ENCODE results near the gene NHLRC2. TPM values are rescaled to one million over a fixed set of nuclear protein-coding genes. Genes with fewer than 3 reads are reported as not detected.

NHLRC2 gene
- total RNA-seq, 6 experiments from 2014 or later: 24.0 to 27.4 (median 25.9) TPM

DNA sequence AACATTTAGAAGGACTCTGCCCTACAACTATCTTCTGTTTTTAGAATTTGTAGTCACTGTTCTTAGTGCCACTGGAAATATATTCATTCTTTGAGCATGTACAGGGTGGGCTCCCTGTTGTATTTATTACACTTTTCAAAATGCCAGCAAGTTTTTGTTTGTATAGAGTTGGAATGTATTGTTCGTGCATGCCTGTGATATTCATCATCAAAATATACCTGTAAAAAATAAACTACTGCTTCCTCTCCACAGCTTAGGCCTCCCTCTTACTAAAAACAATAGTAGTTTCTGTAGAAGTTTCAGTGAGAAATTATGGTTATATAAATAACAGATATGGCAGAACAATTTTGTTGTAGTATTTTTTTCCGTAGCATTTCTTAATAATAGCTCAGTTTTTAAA, 61.6 kb downstream of the NHLRC2 start:
- H3K4me3 Mint-ChIP-seq: no peak overlapping the region
- no peak overlapping the region for H3K27ac Mint-ChIP-seq
- no peaks in the 10 kb centered on the region; the same call in 1 of the 2 replicates for H3K27me3 Mint-ChIP-seq (ENCODE audit: insufficient read depth)
- no peaks in the 10 kb centered on the region; the same call in 1 of the 2 replicates for H3K4me1 Mint-ChIP-seq (ENCODE audit: low read depth)
- no peaks in the 10 kb centered on the region for H3K9me3 Mint-ChIP-seq
- TF ChIP-seq, protein P1, sequence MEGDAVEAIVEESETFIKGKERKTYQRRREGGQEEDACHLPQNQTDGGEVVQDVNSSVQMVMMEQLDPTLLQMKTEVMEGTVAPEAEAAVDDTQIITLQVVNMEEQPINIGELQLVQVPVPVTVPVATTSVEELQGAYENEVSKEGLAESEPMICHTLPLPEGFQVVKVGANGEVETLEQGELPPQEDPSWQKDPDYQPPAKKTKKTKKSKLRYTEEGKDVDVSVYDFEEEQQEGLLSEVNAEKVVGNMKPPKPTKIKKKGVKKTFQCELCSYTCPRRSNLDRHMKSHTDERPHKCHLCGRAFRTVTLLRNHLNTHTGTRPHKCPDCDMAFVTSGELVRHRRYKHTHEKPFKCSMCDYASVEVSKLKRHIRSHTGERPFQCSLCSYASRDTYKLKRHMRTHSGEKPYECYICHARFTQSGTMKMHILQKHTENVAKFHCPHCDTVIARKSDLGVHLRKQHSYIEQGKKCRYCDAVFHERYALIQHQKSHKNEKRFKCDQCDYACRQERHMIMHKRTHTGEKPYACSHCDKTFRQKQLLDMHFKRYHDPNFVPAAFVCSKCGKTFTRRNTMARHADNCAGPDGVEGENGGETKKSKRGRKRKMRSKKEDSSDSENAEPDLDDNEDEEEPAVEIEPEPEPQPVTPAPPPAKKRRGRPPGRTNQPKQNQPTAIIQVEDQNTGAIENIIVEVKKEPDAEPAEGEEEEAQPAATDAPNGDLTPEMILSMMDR (IDR thresholded peaks at IDR 0.05): no peak
- H3K36me3 Mint-ChIP-seq (ENCODE audit: low read depth): peaks cover 8% of the 10 kb centered on the region
- no peak for DNase-seq

DNA sequence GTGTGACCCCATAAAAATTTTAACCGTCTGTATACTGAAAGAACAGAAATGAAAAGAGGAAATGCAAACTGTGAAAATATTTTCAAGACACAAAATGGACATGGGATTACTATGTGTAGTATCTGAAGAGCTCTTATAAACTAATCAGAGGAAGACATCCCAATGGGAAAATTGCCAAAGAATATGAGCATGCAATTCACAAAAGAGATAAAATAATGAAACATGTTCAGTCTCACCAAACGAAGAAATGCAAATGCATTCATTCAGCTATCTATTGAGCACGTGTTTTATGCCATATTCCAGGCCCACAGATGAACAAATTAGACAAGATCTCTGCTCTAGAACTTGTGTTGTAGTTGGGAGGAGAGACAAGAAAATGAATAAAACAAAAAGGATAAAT, 63.2 kb downstream of the NHLRC2 start:
- TF ChIP-seq, protein P1 (IDR thresholded peaks at IDR 0.05): no peak
- no peak for DNase-seq
- H3K4me3 Mint-ChIP-seq: no peak overlapping the region
- no peaks in the 10 kb centered on the region; the same call in 1 of the 2 replicates for H3K4me1 Mint-ChIP-seq (ENCODE audit: low read depth)
- H3K9me3 Mint-ChIP-seq: no peaks in the 10 kb centered on the region
- no peaks in the 10 kb centered on the region; the same call in 1 of the 2 replicates for H3K27me3 Mint-ChIP-seq (ENCODE audit: insufficient read depth)
- peaks cover 8% of the 10 kb centered on the region for H3K36me3 Mint-ChIP-seq (ENCODE audit: low read depth)
- no peak overlapping the region for H3K27ac Mint-ChIP-seq

DNA sequence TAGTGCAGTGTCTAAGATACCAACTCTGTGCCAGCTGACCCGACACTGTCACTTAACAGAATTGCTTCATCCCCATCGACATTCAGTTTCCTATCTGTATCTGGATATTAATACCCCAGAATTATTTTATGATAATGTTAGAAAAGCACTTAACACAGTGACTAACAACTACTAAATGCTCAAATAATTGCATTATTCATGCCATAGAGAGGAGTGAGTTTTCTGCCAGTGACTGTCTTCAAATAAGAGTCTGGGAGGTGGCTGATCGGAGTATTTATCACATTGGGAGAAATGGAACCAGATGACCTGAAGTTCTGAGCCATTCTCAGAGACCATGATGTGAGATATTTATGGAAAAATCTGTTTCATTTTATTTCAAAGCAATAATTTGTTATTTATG, 65.7 kb downstream of the NHLRC2 start:
- H3K4me1 Mint-ChIP-seq (ENCODE audit: low read depth): no peaks in the 10 kb centered on the region; the same call in 1 of the 2 replicates
- no peak for DNase-seq
- H3K27ac Mint-ChIP-seq: no peak overlapping the region
- H3K4me3 Mint-ChIP-seq: no peak overlapping the region
- H3K9me3 Mint-ChIP-seq: peaks cover 18% of the 10 kb centered on the region
- no peaks in the 10 kb centered on the region; the same call in none of the 2 replicates for H3K27me3 Mint-ChIP-seq (ENCODE audit: insufficient read depth)
- TF ChIP-seq, protein P1 (IDR thresholded peaks at IDR 0.05): no peak
- peaks cover 11% of the 10 kb centered on the region for H3K36me3 Mint-ChIP-seq (ENCODE audit: low read depth)

DNA sequence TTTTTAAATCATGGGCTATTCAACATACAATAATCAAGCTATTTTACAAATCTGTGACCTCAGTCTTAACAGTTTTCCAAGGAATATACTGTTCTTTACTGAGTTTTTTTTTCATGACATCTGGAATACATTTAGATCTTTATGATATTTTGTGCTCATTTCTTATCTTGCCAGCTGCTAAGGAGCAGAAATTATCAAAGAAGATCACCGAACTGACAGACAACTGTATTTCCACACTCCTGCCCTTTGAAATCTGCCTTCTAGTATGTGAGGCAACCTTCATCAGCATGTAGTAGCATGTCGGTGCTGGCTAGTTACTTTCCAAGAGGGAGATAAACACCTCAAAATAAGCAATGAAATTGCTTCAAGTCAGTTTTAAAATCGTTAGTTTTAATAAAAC, 66.4 kb downstream of the NHLRC2 start:
- Mint-ChIP-seq H3K27ac (no peak overlapping the region), H3K9me3 (peaks cover 22% of the 10 kb centered on the region), H3K4me3 (no peak overlapping the region), H3K36me3 (ENCODE audit: low read depth) (peaks cover 13% of the 10 kb centered on the region), H3K4me1 (ENCODE audit: low read depth) (no peaks in the 10 kb centered on the region; the same call in 1 of the 2 replicates), H3K27me3 (ENCODE audit: insufficient read depth) (no peaks in the 10 kb centered on the region; the same call in none of the 2 replicates)
- DNase-seq: no peak
- TF ChIP-seq, protein P1 (IDR thresholded peaks at IDR 0.05): no peak

DNA sequence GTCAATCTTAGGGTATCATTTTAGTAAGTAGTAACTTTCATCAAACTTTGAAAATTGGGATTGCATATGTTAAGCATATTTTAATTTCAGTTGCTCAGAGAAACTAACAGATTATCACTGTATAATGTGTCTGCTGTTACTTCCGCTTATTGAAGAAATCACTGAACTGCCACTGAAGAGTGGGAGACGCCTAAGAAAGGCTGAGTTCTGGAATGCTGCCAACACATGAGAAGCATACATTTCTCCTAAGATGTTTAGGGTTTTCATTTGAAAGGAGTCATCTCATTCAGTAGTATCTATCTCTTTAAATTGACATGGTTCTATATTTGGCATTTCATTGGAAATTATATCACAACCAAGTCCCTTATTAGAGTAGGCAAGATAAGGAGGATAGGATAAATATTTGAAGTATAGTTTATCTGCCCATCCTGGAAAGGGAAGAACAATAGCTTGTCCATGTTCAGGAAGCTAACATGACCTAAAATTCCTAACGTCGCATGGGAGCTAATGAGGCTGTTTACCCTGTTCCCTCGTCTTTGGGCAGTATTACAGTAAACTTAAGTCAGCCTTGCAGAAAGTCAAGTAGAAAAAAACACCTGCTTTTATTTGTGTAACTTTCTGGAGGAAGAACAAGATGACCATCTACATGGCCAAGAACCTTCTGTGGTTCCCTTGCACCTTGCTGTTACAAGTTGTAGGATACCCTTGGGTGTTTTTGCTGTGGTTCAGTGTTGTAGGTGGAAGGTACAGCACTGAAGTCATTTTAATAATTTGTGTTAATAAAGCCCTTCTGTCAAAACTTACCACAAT, 67.3 kb downstream of the NHLRC2 start:
- no peaks in the 10 kb centered on the region; the same call in none of the 2 replicates for H3K27me3 Mint-ChIP-seq (ENCODE audit: insufficient read depth)
- H3K4me1 Mint-ChIP-seq (ENCODE audit: low read depth): no peaks in the 10 kb centered on the region
- peaks cover 13% of the 10 kb centered on the region for H3K36me3 Mint-ChIP-seq (ENCODE audit: low read depth)
- no peak overlapping the region for H3K27ac Mint-ChIP-seq
- TF ChIP-seq, protein P1 (IDR thresholded peaks at IDR 0.05): no peak
- H3K9me3 Mint-ChIP-seq: peaks cover 22% of the 10 kb centered on the region
- DNase-seq: no peak
- H3K4me3 Mint-ChIP-seq: no peak overlapping the region
